Measurements from ENCODE around the gene PSD2.

DNA sequence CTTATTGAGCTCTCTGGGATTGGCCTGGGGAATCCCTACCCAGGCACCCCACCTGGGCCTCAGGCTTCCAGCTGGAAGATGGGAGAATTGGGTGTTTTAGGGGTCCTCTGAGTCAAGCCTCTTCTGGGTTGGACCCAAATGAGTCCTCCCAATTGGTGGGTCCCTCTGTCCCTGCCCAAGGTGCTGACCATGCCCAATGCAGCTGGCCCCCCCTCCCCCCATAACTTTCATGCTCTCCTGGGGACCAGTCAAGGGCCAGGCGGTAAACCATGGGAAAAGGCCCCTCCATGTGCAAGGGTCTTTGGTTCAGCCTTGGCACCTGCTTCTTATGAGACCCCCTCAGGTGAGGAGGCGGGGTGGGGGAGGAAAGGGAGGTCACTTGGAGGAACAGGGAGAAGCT, 3.4 kb upstream of the PSD2 start:
- TF ChIP-seq POLR2A (IDR thresholded peaks at IDR 0.05) = no peak
- TF ChIP-seq, protein P1, sequence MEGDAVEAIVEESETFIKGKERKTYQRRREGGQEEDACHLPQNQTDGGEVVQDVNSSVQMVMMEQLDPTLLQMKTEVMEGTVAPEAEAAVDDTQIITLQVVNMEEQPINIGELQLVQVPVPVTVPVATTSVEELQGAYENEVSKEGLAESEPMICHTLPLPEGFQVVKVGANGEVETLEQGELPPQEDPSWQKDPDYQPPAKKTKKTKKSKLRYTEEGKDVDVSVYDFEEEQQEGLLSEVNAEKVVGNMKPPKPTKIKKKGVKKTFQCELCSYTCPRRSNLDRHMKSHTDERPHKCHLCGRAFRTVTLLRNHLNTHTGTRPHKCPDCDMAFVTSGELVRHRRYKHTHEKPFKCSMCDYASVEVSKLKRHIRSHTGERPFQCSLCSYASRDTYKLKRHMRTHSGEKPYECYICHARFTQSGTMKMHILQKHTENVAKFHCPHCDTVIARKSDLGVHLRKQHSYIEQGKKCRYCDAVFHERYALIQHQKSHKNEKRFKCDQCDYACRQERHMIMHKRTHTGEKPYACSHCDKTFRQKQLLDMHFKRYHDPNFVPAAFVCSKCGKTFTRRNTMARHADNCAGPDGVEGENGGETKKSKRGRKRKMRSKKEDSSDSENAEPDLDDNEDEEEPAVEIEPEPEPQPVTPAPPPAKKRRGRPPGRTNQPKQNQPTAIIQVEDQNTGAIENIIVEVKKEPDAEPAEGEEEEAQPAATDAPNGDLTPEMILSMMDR (IDR thresholded peaks at IDR 0.05 in 4 of 5, conservative IDR thresholded peaks at IDR 0.05 in 1 of 5) = no peak

Data from gastrocnemius medialis (tissue), 4 donors.